ENCODE data around the gene TMEM200B.

TMEM200B gene

GRCh38 chr1:29166291-29166878 lies 42.7 kb upstream of the TMEM200B start:
- Histone ChIP-seq H3K4me3 (ENCODE audit: low read length) (no peak overlapping the region), H3K4me1 (ENCODE audit: low read length) (no peaks in the 10 kb centered on the region), H3K79me2 (ENCODE audit: low read length) (peaks cover 100% of the 10 kb centered on the region), H3F3A (ENCODE audit: insufficient read depth, low read length) (0 out of 2 replicates have a peak, but pooled peaks cover under 1% of the 10 kb centered on the region), H3K27me3 (replicated peaks; ENCODE audit: insufficient read depth, low read length) (no peaks in the 10 kb centered on the region), H4K20me1 (ENCODE audit: insufficient read depth, low read length) (peaks cover 80% of the 10 kb centered on the region), H2AFZ (ENCODE audit: low read length) (no peak overlapping the region), H3K9me3 (replicated peaks; ENCODE audit: insufficient read depth, low read length) (no peaks in the 10 kb centered on the region), H3K36me3 (replicated peaks; ENCODE audit: insufficient read depth, low read length) (peaks cover 10% of the 10 kb centered on the region; the same call in 1 of the 2 replicates), H3K9ac (ENCODE audit: low read length) (no peak overlapping the region), H3K9me2 (replicated peaks; ENCODE audit: insufficient read depth, low read length) (no peaks in the 10 kb centered on the region), H3K4me2 (ENCODE audit: low read depth, low read length) (no peak overlapping the region), H3K27ac (ENCODE audit: low read length) (no peak overlapping the region)
- TF ChIP-seq EZH2 (optimal IDR thresholded peaks at IDR 0.05; ENCODE audit: low read depth, low read length) (no peak), CTCF (IDR thresholded peaks at IDR 0.05; ENCODE audit: low read length) (no peak), EZH2phosphoT487 (IDR thresholded peaks at IDR 0.05; ENCODE audit: low read length) (no peak)
- DNase-seq = no peak

GRCh38 chr1:29164588-29164987 lies 40.9 kb upstream of the TMEM200B start:
- no peak overlapping the region for H3K4me2 ChIP-seq (ENCODE audit: low read depth, low read length)
- H3K27me3 ChIP-seq (replicated peaks; ENCODE audit: insufficient read depth, low read length) = no peaks in the 10 kb centered on the region
- peaks cover 72% of the 10 kb centered on the region for H4K20me1 ChIP-seq (ENCODE audit: insufficient read depth, low read length)
- no peak overlapping the region for H3K4me3 ChIP-seq (ENCODE audit: low read length)
- no peak overlapping the region for H2AFZ ChIP-seq (ENCODE audit: low read length)
- no peaks in the 10 kb centered on the region for H3K4me1 ChIP-seq (ENCODE audit: low read length)
- no peaks in the 10 kb centered on the region for H3F3A ChIP-seq (ENCODE audit: insufficient read depth, low read length)
- H3K36me3 ChIP-seq (replicated peaks; ENCODE audit: insufficient read depth, low read length) = peaks cover 18% of the 10 kb centered on the region; the same call in 1 of the 2 replicates
- H3K9me2 ChIP-seq (replicated peaks; ENCODE audit: insufficient read depth, low read length) = no peaks in the 10 kb centered on the region
- H3K9ac ChIP-seq (ENCODE audit: low read length) = no peak overlapping the region
- H3K79me2 ChIP-seq (ENCODE audit: low read length) = peaks cover 99% of the 10 kb centered on the region
- H3K27ac ChIP-seq (ENCODE audit: low read length) = no peak overlapping the region
- H3K9me3 ChIP-seq (replicated peaks; ENCODE audit: insufficient read depth, low read length) = no peaks in the 10 kb centered on the region
- DNase-seq = no peak
- TF ChIP-seq EZH2 (optimal IDR thresholded peaks at IDR 0.05; ENCODE audit: low read depth, low read length) = no peak
- TF ChIP-seq CTCF (IDR thresholded peaks at IDR 0.05; ENCODE audit: low read length) = no peak
- TF ChIP-seq EZH2phosphoT487 (IDR thresholded peaks at IDR 0.05; ENCODE audit: low read length) = no peak

GRCh38 chr1:29162476-29163138 lies 38.9 kb upstream of the TMEM200B start:
- Histone ChIP-seq H3K4me1 (ENCODE audit: low read length) (no peaks in the 10 kb centered on the region), H3K27me3 (replicated peaks; ENCODE audit: insufficient read depth, low read length) (no peaks in the 10 kb centered on the region), H3K9me3 (replicated peaks; ENCODE audit: insufficient read depth, low read length) (no peaks in the 10 kb centered on the region), H3K9ac (ENCODE audit: low read length) (no peak overlapping the region), H3K4me3 (ENCODE audit: low read length) (no peak overlapping the region), H2AFZ (ENCODE audit: low read length) (no peak overlapping the region), H3K27ac (ENCODE audit: low read length) (no peak overlapping the region), H3F3A (ENCODE audit: insufficient read depth, low read length) (no peaks in the 10 kb centered on the region), H3K9me2 (replicated peaks; ENCODE audit: insufficient read depth, low read length) (no peaks in the 10 kb centered on the region), H3K4me2 (ENCODE audit: low read depth, low read length) (no peak overlapping the region), H4K20me1 (ENCODE audit: insufficient read depth, low read length) (peaks cover 55% of the 10 kb centered on the region), H3K36me3 (replicated peaks; ENCODE audit: insufficient read depth, low read length) (peaks cover 26% of the 10 kb centered on the region), H3K79me2 (ENCODE audit: low read length) (peaks cover 97% of the 10 kb centered on the region)
- TF ChIP-seq EZH2phosphoT487 (IDR thresholded peaks at IDR 0.05; ENCODE audit: low read length) (no peak), CTCF (IDR thresholded peaks at IDR 0.05; ENCODE audit: low read length) (no peak), EZH2 (optimal IDR thresholded peaks at IDR 0.05; ENCODE audit: low read depth, low read length) (no peak)
- no peak for DNase-seq
